Loucy (cell line): ENCODE data around the gene TMEM14A.

ENCODE experiments used
- H2AFZ ChIP-seq: fragments of 200-600 bp; sonication (generic); 2 replicates; pipeline ENCODE4 v1.6.0; 2016; ENCODE audit warnings: antibody characterized with exemption, mild to moderate bottlenecking, low read length, moderate library complexity
- H3F3A ChIP-seq: fragments of 200-600 bp; 2 replicates; pipeline ENCODE4 v1.6.0; 2016; ENCODE audit warnings: antibody characterized with exemption, low read depth, mild to moderate bottlenecking
- H3K27me3 ChIP-seq: fragments of 200-600 bp; sonication (generic); 2 replicates; pipeline ENCODE4 v1.6.1; 2014; ENCODE audit warnings: low read length, mild to moderate bottlenecking; ENCODE audit not compliant: insufficient read depth, poor library complexity, severe bottlenecking
- H3K36me3 ChIP-seq: fragments of 200-600 bp; sonication (generic); 2 replicates; pipeline ENCODE4 v1.6.1; 2016; ENCODE audit warnings: low read length; ENCODE audit not compliant: insufficient read depth
- H3K4me1 ChIP-seq: fragments of 200-600 bp; sonication (generic); 2 replicates; pipeline ENCODE4 v1.5.1; 2014; ENCODE audit warnings: low read length, mild to moderate bottlenecking; ENCODE audit not compliant: insufficient read depth, poor library complexity, severe bottlenecking
- H3K4me2 ChIP-seq: fragments of 200-600 bp; sonication (generic); 2 replicates; pipeline ENCODE4 v1.6.0; 2014; ENCODE audit warnings: antibody characterized with exemption, low read length, low read depth, mild to moderate bottlenecking; ENCODE audit not compliant: poor library complexity, severe bottlenecking
- H3K4me3 ChIP-seq: fragments of 200-600 bp; sonication (generic); 2 replicates; pipeline ENCODE4 v1.5.1; 2014; ENCODE audit warnings: low read length, mild to moderate bottlenecking, mixed read lengths; ENCODE audit not compliant: poor library complexity, severe bottlenecking
- H3K79me2 ChIP-seq: fragments of 200-600 bp; sonication (generic); 2 replicates; pipeline ENCODE4 v1.6.1; 2014; ENCODE audit warnings: low read length; ENCODE audit not compliant: insufficient read depth
- H3K9ac ChIP-seq: fragments of 200-600 bp; sonication (generic); 2 replicates; pipeline ENCODE4 v1.6.0; 2014; ENCODE audit warnings: mild to moderate bottlenecking, low read depth, low read length, moderate library complexity; ENCODE audit not compliant: poor library complexity, severe bottlenecking
- H3K9me2 ChIP-seq: fragments of 200-600 bp; sonication (generic); replicated peaks from 2 replicates; pipeline ENCODE4 v1.6.1; 2016; ENCODE audit warnings: low read depth, low read length, mixed read lengths
- H3K9me3 ChIP-seq: fragments of 200-600 bp; sonication (generic); 2 replicates; pipeline ENCODE4 v1.6.1; 2014; ENCODE audit warnings: mild to moderate bottlenecking, antibody characterized with exemption, low read length, low read depth; ENCODE audit not compliant: insufficient read depth
- H4K20me1 ChIP-seq: fragments of 200-600 bp; sonication (generic); 2 replicates; pipeline ENCODE4 v1.6.0; 2014; ENCODE audit warnings: antibody characterized with exemption, low read length, mild to moderate bottlenecking; ENCODE audit not compliant: insufficient read depth, poor library complexity, severe bottlenecking
- CTCF ChIP-seq: fragments of 200-600 bp; sonication (generic); conservative IDR thresholded peaks from 2 replicates; pipeline ENCODE4 v1.5.1; 2014; ENCODE audit warnings: mild to moderate bottlenecking, antibody characterized with exemption, low read length
- EZH2phosphoT487 ChIP-seq: fragments of 200-600 bp; IDR thresholded peaks from 2 replicates; pipeline ENCODE4 v1.6.1; 2018; ENCODE audit warnings: antibody characterized with exemption, mild to moderate bottlenecking, moderate library complexity, borderline replicate concordance

TMEM14A gene

GRCh38 chr6:52726741-52727535 is 56.0 kb downstream of the TMEM14A start:
- Histone ChIP-seq H2AFZ (no peak overlapping the region), H3K4me2 (no peak overlapping the region)
- TF ChIP-seq EZH2phosphoT487, result no peak
- no peak for TF ChIP-seq CTCF

GRCh38 chr6:52727908-52728307 is 57.0 kb downstream of the TMEM14A start:
- no peak overlapping the region for H2AFZ ChIP-seq
- no peaks in the 10 kb centered on the region for H3K36me3 ChIP-seq
- H3F3A ChIP-seq, result no peaks in the 10 kb centered on the region
- no peaks in the 10 kb centered on the region for H3K9me3 ChIP-seq
- no peaks in the 10 kb centered on the region for H3K27me3 ChIP-seq
- no peak overlapping the region for H3K4me2 ChIP-seq
- no peak overlapping the region for H3K4me3 ChIP-seq
- H3K9ac ChIP-seq, result no peak overlapping the region
- H3K79me2 ChIP-seq, result no peaks in the 10 kb centered on the region
- TF ChIP-seq EZH2phosphoT487 (no peak), CTCF (no peak)
- no peaks in the 10 kb centered on the region for H4K20me1 ChIP-seq
- no peaks in the 10 kb centered on the region for H3K9me2 ChIP-seq
- no peaks in the 10 kb centered on the region for H3K4me1 ChIP-seq

More at GRCh38 chr6:52726741-52727535, 56.0 kb downstream of the TMEM14A start:
- H3K27me3 ChIP-seq, result no peaks in the 10 kb centered on the region
- H3K4me1 ChIP-seq, result no peaks in the 10 kb centered on the region
- H3K9ac ChIP-seq, result no peak overlapping the region
- H4K20me1 ChIP-seq, result no peaks in the 10 kb centered on the region
- no peak overlapping the region for H3K4me3 ChIP-seq
- no peaks in the 10 kb centered on the region for H3K36me3 ChIP-seq
- H3K9me2 ChIP-seq, result no peaks in the 10 kb centered on the region
- no peaks in the 10 kb centered on the region for H3K79me2 ChIP-seq
- no peaks in the 10 kb centered on the region for H3K9me3 ChIP-seq
- H3F3A ChIP-seq, result no peaks in the 10 kb centered on the region

- no peaks in the 10 kb centered on the region for H3K9me2 ChIP-seq
- TF ChIP-seq CTCF (no peak), EZH2phosphoT487 (no peak)
- no peaks in the 10 kb centered on the region for H3K79me2 ChIP-seq
- no peak overlapping the region for H3K9ac ChIP-seq
- H3K4me2 ChIP-seq, result no peak overlapping the region
- H3K27me3 ChIP-seq, result no peaks in the 10 kb centered on the region
- no peaks in the 10 kb centered on the region for H4K20me1 ChIP-seq
- no peak overlapping the region for H3K4me3 ChIP-seq
- H2AFZ ChIP-seq, result no peak overlapping the region
- H3K4me1 ChIP-seq, result no peaks in the 10 kb centered on the region
- H3K9me3 ChIP-seq, result no peaks in the 10 kb centered on the region
- H3F3A ChIP-seq, result no peaks in the 10 kb centered on the region
- no peaks in the 10 kb centered on the region for H3K36me3 ChIP-seq
Measured at GRCh38 chr6:52728394-52728793, 57.5 kb downstream of the TMEM14A start.
